ENCODE data around the gene ASGR2.
"Not testable (repeated sequence)": the region's sequence is repeated elsewhere in the genome, so short reads cannot be mapped to it uniquely, and the experiment has no call there.

Gene ASGR2

GRCh38 chr17:7131423-7131791 is 16.8 kb upstream of the ASGR2 start:
- DNase-seq (ENCODE audit: low spot score) = no peak
- no peak for TF ChIP-seq CTCF (IDR thresholded peaks at IDR 0.05; ENCODE audit: extremely low read depth, missing control alignments)

DNA sequence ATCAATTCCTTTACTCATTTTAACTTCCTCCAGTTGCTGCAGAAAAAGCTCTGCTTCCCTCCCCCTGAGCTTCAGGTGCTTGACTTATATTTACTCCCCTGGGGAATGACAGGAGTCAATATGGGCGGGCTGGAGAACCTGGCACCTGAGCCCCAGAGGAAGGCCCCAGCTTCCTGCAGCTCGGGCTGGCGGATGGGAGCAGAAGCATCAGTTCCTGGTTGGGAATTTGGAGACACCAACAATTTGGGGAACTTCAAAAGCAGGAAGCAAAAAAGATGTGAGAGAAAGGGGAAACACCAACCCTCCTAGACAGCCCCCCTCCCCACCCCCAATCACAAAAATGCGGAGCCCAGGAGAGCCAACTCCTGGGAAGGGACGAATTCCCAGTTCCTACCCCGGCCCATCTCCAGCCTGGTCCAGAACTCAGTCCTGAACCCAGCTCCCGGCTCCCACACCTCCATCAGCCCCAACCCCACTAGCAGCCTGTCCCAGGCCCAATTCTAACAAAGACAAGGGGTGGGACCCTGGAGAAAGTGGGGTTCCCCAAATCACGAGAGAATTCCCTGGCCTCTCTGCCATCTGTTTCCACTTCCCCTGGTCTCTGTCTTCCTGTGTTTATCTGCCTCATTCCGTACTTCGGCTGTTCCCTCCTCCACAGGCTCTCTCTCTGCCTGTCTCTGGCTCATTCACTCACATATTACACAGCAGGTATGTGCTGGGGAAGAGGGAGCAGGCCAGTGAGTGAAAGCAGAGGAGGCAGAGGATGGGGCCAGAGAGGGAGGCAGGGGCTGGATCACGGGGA is 16.2 kb upstream of the ASGR2 start:
- no peak for DNase-seq (ENCODE audit: low spot score)

DNA sequence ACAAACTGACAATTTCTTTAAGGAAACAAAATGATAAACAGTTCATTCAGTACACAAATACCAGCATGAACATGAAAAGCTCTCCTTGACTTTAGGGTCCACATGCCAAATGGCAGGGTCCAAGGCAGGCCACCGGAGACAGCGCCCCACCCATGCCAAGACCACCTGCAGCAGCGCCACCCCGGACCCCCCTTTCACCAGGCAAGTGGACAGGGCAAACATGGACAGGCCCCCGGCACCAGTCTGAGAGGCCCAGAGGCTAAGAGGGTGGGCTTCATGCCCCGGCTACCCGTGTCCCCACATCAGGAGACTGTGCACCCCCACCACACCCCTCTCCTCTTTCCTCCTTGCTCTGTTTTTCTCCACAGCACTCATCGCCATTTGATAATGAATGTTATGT is 14.7 kb upstream of the ASGR2 start:
- no peak for DNase-seq (ENCODE audit: low spot score)
- TF ChIP-seq CTCF (IDR thresholded peaks at IDR 0.05; ENCODE audit: extremely low read depth, missing control alignments) = no peak

More for the DNA sequence above, 16.2 kb upstream of the ASGR2 start:
- no peak for TF ChIP-seq CTCF (IDR thresholded peaks at IDR 0.05; ENCODE audit: extremely low read depth, missing control alignments)

DNA sequence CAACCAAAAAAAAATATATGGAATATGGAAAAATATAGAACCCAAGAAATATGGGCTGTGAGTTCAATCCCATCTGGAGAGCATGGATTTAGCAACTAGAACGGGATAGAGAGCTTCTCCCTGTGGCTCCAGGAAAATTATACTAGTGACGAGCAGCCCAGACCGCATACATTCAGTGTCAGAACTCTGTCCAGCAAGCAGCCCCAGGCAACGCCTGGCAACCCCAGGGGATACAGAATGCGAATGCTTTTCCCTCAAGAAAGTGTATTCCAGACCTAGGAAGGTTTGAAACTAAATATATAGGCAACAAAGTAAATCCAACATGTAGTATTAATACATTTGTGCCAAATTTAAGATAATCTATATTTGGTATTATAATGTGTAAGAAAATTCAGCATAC is 13.5 kb upstream of the ASGR2 start:
- no peak for DNase-seq (ENCODE audit: low spot score)
- TF ChIP-seq CTCF (IDR thresholded peaks at IDR 0.05; ENCODE audit: extremely low read depth, missing control alignments) = no peak

- not testable (repeated sequence) for DNase-seq (ENCODE audit: low spot score)
Measured at GRCh38 chr17:7127501-7127900, 12.9 kb upstream of the ASGR2 start.

- not testable (repeated sequence) for DNase-seq (ENCODE audit: low spot score)
Measured at GRCh38 chr17:7126386-7126785, 11.8 kb upstream of the ASGR2 start.

- no peak for TF ChIP-seq CTCF (IDR thresholded peaks at IDR 0.05; ENCODE audit: extremely low read depth, missing control alignments)
- DNase-seq (ENCODE audit: low spot score) = no peak
Measured at GRCh38 chr17:7124923-7125322, 10.3 kb upstream of the ASGR2 start.

DNA sequence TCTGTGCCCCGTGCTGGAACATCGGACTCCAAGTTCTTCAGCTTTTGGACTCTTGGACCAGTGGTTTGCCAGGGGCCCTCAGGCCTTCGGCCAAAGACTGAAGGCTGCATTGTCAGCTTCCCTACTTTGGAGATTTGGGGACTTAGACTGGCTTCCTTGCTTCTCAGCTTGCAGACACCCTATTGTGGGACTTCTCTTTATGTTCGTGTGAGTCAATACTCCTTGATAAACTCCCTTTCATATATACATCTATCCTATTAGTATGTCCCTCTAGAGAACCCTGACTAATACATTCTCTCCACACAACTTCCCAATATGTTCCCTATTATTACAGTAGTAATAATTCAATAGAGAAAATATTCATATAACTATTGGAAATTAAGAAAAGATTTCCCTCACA is 9.2 kb upstream of the ASGR2 start:
- DNase-seq (ENCODE audit: low spot score) = no peak
- no peak for TF ChIP-seq CTCF (IDR thresholded peaks at IDR 0.05; ENCODE audit: extremely low read depth, missing control alignments)
